Glutamatergic neuron (in vitro differentiated cells): Measurements from ENCODE around the gene GRHL1. TPM values are rescaled to one million over a fixed set of nuclear protein-coding genes. Genes with fewer than 3 reads are reported as not detected.

Experiments used
- DNase-seq: peaks from one replicate; pipeline ENCODE4 v3.0.0; 2022
- H3K27ac Mint-ChIP-seq: one replicate; pipeline ENCODE4 v1.8.0; 2020; ENCODE audit warnings: mild to moderate bottlenecking, mixed read lengths, inconsistent platforms; ENCODE audit not compliant: unreplicated experiment
- H3K27me3 Mint-ChIP-seq: one replicate; pipeline ENCODE4 v1.8.0; 2020; ENCODE audit warnings: mild to moderate bottlenecking, moderate library complexity, mixed read lengths, inconsistent platforms; ENCODE audit not compliant: unreplicated experiment
- H3K36me3 Mint-ChIP-seq: one replicate; pipeline ENCODE4 v1.8.0; 2020; ENCODE audit warnings: mild to moderate bottlenecking, mixed read lengths, inconsistent platforms; ENCODE audit not compliant: unreplicated experiment
- H3K4me1 Mint-ChIP-seq: one replicate; pipeline ENCODE4 v1.8.0; 2020; ENCODE audit warnings: mild to moderate bottlenecking, low read depth, mixed read lengths, inconsistent platforms; ENCODE audit not compliant: unreplicated experiment
- H3K4me3 Mint-ChIP-seq: one replicate; pipeline ENCODE4 v1.8.0; 2020; ENCODE audit warnings: mild to moderate bottlenecking, mixed read lengths, inconsistent platforms; ENCODE audit not compliant: unreplicated experiment
- H3K9me3 Mint-ChIP-seq: one replicate; pipeline ENCODE4 v1.8.0; 2020; ENCODE audit warnings: mild to moderate bottlenecking, moderate library complexity, mixed read lengths, inconsistent platforms; ENCODE audit not compliant: unreplicated experiment
- total RNA-seq: library from RNA; stranded (reverse); fragmentation: NEBNext Ultra II Directional; extraction: Animal tissue kit (Norgen Biotek cat#: 25700); gene quantifications from one replicate; pipeline ENCODE4 v1.2.1, GENCODE V29; 2021; ENCODE audit not compliant: unreplicated experiment
- TF ChIP-seq, protein P1 (sequence below): fragments of 200-600 bp; sonication (generic); IDR thresholded peaks from one replicate; pipeline ENCODE4 v1.5.0; 2021; ENCODE audit not compliant: partially characterized antibody, unreplicated experiment

Gene GRHL1
- total RNA-seq, 1 donor from 2014 or later = 4.3 TPM

GRCh38 chr2:10031886-10032745 is 80.6 kb downstream of the GRHL1 start:
- DNase-seq = no peak
- H3K27me3 Mint-ChIP-seq = no peaks in the 10 kb centered on the region
- no peaks in the 10 kb centered on the region for H3K9me3 Mint-ChIP-seq
- H3K36me3 Mint-ChIP-seq = no peaks in the 10 kb centered on the region
- peaks cover 4% of the 10 kb centered on the region for H3K4me1 Mint-ChIP-seq
- no peak overlapping the region for H3K27ac Mint-ChIP-seq
- TF ChIP-seq, protein P1, sequence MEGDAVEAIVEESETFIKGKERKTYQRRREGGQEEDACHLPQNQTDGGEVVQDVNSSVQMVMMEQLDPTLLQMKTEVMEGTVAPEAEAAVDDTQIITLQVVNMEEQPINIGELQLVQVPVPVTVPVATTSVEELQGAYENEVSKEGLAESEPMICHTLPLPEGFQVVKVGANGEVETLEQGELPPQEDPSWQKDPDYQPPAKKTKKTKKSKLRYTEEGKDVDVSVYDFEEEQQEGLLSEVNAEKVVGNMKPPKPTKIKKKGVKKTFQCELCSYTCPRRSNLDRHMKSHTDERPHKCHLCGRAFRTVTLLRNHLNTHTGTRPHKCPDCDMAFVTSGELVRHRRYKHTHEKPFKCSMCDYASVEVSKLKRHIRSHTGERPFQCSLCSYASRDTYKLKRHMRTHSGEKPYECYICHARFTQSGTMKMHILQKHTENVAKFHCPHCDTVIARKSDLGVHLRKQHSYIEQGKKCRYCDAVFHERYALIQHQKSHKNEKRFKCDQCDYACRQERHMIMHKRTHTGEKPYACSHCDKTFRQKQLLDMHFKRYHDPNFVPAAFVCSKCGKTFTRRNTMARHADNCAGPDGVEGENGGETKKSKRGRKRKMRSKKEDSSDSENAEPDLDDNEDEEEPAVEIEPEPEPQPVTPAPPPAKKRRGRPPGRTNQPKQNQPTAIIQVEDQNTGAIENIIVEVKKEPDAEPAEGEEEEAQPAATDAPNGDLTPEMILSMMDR = no peak
- H3K4me3 Mint-ChIP-seq = no peak overlapping the region

GRCh38 chr2:10032746-10033105 is 81.2 kb downstream of the GRHL1 start:
- no peak for DNase-seq
- Mint-ChIP-seq H3K27me3 (no peaks in the 10 kb centered on the region), H3K36me3 (no peaks in the 10 kb centered on the region), H3K9me3 (no peaks in the 10 kb centered on the region), H3K27ac (no peak overlapping the region), H3K4me3 (no peak overlapping the region), H3K4me1 (peaks cover 4% of the 10 kb centered on the region)
- TF ChIP-seq, protein P1 = no peak

GRCh38 chr2:10033251-10034006 is 81.9 kb downstream of the GRHL1 start:
- Mint-ChIP-seq H3K27me3 (no peaks in the 10 kb centered on the region), H3K4me3 (no peak overlapping the region), H3K36me3 (no peaks in the 10 kb centered on the region), H3K4me1 (peaks cover 4% of the 10 kb centered on the region), H3K9me3 (no peaks in the 10 kb centered on the region), H3K27ac (no peak overlapping the region)
- TF ChIP-seq, protein P1 = no peak
- DNase-seq = no peak

- Mint-ChIP-seq H3K4me1 (peaks cover 4% of the 10 kb centered on the region), H3K4me3 (no peak overlapping the region), H3K36me3 (no peaks in the 10 kb centered on the region), H3K9me3 (no peaks in the 10 kb centered on the region), H3K27ac (no peak overlapping the region), H3K27me3 (no peaks in the 10 kb centered on the region)
- TF ChIP-seq, protein P1 = no peak
- no peak for DNase-seq
These were observed 83.0 kb downstream of the GRHL1 start for GRCh38 chr2:10034333-10035052.

DNA sequence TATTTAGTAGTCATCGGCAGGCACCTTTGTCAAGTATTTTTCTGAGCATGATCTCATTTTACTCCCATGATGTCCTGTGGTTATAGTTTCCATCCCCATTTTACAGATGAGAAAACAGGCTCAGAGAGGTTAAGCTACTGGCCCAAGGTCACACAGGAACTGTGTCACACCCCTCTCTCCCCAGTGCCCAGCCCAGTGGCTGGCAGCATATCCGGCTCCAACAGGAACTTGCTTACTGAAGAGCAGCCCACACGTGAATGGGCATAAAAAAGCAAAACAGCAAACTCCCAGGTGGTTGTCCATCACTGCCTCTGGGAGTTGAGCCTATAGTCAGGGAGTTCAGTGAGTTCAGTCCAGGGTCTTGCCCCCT is 83.5 kb downstream of the GRHL1 start:
- Mint-ChIP-seq H3K4me3 (no peak overlapping the region), H3K27me3 (no peaks in the 10 kb centered on the region), H3K36me3 (no peaks in the 10 kb centered on the region), H3K27ac (no peak overlapping the region), H3K4me1 (no peaks in the 10 kb centered on the region), H3K9me3 (no peaks in the 10 kb centered on the region)
- DNase-seq = no peak
- TF ChIP-seq, protein P1 = no peak
